ENCODE measurements around the gene ZFP2. TPM values are rescaled to one million over a fixed set of nuclear protein-coding genes. Genes with fewer than 3 reads are reported as not detected.

Gene ZFP2
- total RNA-seq, 1 experiment from 2014 or later = not detected

- Histone ChIP-seq H3K36me3 (ENCODE audit: low read depth) (peaks cover 27% of the 10 kb centered on the region), H4K20me1 (ENCODE audit: insufficient read depth) (no peaks in the 10 kb centered on the region), H3K4me1 (replicated peaks; ENCODE audit: insufficient read depth) (peaks cover 9% of the 10 kb centered on the region; the same call in 1 of the 2 replicates), H3K4me2 (no peak overlapping the region), H3F3A (ENCODE audit: insufficient read depth, low read depth) (no peaks in the 10 kb centered on the region), H3K4me3 (no peak overlapping the region), H3K9me2 (ENCODE audit: insufficient read depth) (no peaks in the 10 kb centered on the region), H3K27ac (no peak overlapping the region), H2AFZ (no peak overlapping the region), H3K27me3 (ENCODE audit: insufficient read depth, low read depth) (no peaks in the 10 kb centered on the region), H3K9me3 (ENCODE audit: insufficient read depth, low read depth) (peaks cover 4% of the 10 kb centered on the region; the same call in 1 of the 2 replicates), H3K79me2 (ENCODE audit: low read depth) (peaks cover 10% of the 10 kb centered on the region; the same call in 1 of the 2 replicates)
- ChIA-PET POLR2A (ENCODE audit: unreplicated experiment) (no interaction called here), CTCF (no interaction called here)
- TF ChIP-seq CTCF (conservative IDR thresholded peaks at IDR 0.05) = no peak
- no peak for TF ChIP-seq EZH2 (IDR thresholded peaks at IDR 0.05; ENCODE audit: low read depth)
- BruUV-seq (replicated peaks) = no TSS peak
- DNase-seq = no peak
- intact Hi-C loops (cut with micrococcal nuclease; ENCODE audit: unreplicated experiment) = no loop called here
These were observed 34.1 kb upstream of the ZFP2 start for GRCh38 chr5:178861627-178862026.

- ChIA-PET CTCF (no interaction called here), POLR2A (ENCODE audit: unreplicated experiment) (interaction anchor here (0.7 kb wide), 1 partner anchor 41 kb away, joined by 3 read pairs; no protein-coding TSS in a partner anchor)
- BruUV-seq (replicated peaks) = no TSS peak
- Histone ChIP-seq H3K9me3 (ENCODE audit: insufficient read depth, low read depth) (peaks cover 3% of the 10 kb centered on the region; the same call in 1 of the 2 replicates), H3K27ac (no peak overlapping the region), H3K4me1 (replicated peaks; ENCODE audit: insufficient read depth) (no peaks in the 10 kb centered on the region), H3K4me3 (no peak overlapping the region), H3K27me3 (ENCODE audit: insufficient read depth, low read depth) (no peaks in the 10 kb centered on the region), H3K79me2 (ENCODE audit: low read depth) (0 out of 2 replicates have a peak, but pooled peaks cover 2% of the 10 kb centered on the region), H3K4me2 (no peak overlapping the region), H2AFZ (no peak overlapping the region), H3K36me3 (ENCODE audit: low read depth) (peaks cover 44% of the 10 kb centered on the region), H3K9me2 (ENCODE audit: insufficient read depth) (no peaks in the 10 kb centered on the region), H4K20me1 (ENCODE audit: insufficient read depth) (no peaks in the 10 kb centered on the region), H3F3A (ENCODE audit: insufficient read depth, low read depth) (no peaks in the 10 kb centered on the region)
- no peak for DNase-seq
- no peak for TF ChIP-seq EZH2 (IDR thresholded peaks at IDR 0.05; ENCODE audit: low read depth)
- intact Hi-C loops (cut with micrococcal nuclease; ENCODE audit: unreplicated experiment) = no loop called here
These were observed 28.8 kb upstream of the ZFP2 start for GRCh38 chr5:178866946-178867345.

GRCh38 chr5:178869577-178869976, 26.1 kb upstream of the ZFP2 start:
- Histone ChIP-seq H3K27ac (no peak overlapping the region), H3K4me2 (no peak overlapping the region), H3K4me3 (no peak overlapping the region), H3K9me3 (ENCODE audit: insufficient read depth, low read depth) (peaks cover 29% of the 10 kb centered on the region), H3F3A (ENCODE audit: insufficient read depth, low read depth) (no peaks in the 10 kb centered on the region), H4K20me1 (ENCODE audit: insufficient read depth) (no peaks in the 10 kb centered on the region), H2AFZ (no peak overlapping the region), H3K4me1 (replicated peaks; ENCODE audit: insufficient read depth) (no peaks in the 10 kb centered on the region), H3K36me3 (ENCODE audit: low read depth) (peaks cover 63% of the 10 kb centered on the region), H3K27me3 (ENCODE audit: insufficient read depth, low read depth) (no peaks in the 10 kb centered on the region), H3K79me2 (ENCODE audit: low read depth) (no peaks in the 10 kb centered on the region), H3K9me2 (ENCODE audit: insufficient read depth) (no peaks in the 10 kb centered on the region)
- ChIA-PET POLR2A (ENCODE audit: unreplicated experiment) (no interaction called here), CTCF (no interaction called here)
- intact Hi-C loops (cut with micrococcal nuclease; ENCODE audit: unreplicated experiment) = no loop called here
- no TSS peak for BruUV-seq (replicated peaks)
- no peak for DNase-seq
- no peak for TF ChIP-seq CTCF (conservative IDR thresholded peaks at IDR 0.05)
- TF ChIP-seq EZH2 (IDR thresholded peaks at IDR 0.05; ENCODE audit: low read depth) = no peak

DNA sequence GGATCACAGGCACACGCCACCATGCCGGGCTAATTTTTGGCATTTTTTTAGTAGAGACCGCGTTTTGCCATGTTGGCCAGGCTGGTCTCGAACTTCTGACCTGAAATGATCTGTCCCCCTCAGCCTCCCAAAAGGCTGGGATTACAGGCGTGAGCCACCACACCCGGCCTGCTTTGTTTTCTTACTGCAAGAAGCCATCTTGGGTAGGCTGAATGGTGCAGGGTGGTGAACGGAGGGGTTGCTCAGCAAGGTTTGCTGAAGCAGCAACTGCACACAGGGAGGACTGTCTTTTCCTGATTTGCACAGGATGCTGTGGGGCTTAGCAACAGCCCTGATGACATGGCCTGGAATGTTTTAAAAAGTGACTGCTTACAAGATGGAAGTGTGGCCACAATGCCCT, 25.3 kb upstream of the ZFP2 start:
- H3K9me2 ChIP-seq (ENCODE audit: insufficient read depth) = no peaks in the 10 kb centered on the region
- peaks cover 65% of the 10 kb centered on the region for H3K36me3 ChIP-seq (ENCODE audit: low read depth)
- ChIA-PET CTCF (no interaction called here), POLR2A (ENCODE audit: unreplicated experiment) (no interaction called here)
- no peak overlapping the region for H3K4me3 ChIP-seq
- no peak for DNase-seq
- no peaks in the 10 kb centered on the region for H3K4me1 ChIP-seq (replicated peaks; ENCODE audit: insufficient read depth)
- no peak overlapping the region for H3K27ac ChIP-seq
- H3K4me2 ChIP-seq = no peak overlapping the region
- TF ChIP-seq CTCF (conservative IDR thresholded peaks at IDR 0.05) (no peak), EZH2 (IDR thresholded peaks at IDR 0.05; ENCODE audit: low read depth) (no peak)
- no peaks in the 10 kb centered on the region for H3F3A ChIP-seq (ENCODE audit: insufficient read depth, low read depth)
- peaks cover 29% of the 10 kb centered on the region for H3K9me3 ChIP-seq (ENCODE audit: insufficient read depth, low read depth)
- no peaks in the 10 kb centered on the region for H4K20me1 ChIP-seq (ENCODE audit: insufficient read depth)
- no TSS peak for BruUV-seq (replicated peaks)
- H2AFZ ChIP-seq = no peak overlapping the region
- intact Hi-C loops (cut with micrococcal nuclease; ENCODE audit: unreplicated experiment) = no loop called here
- H3K27me3 ChIP-seq (ENCODE audit: insufficient read depth, low read depth) = no peaks in the 10 kb centered on the region
- no peaks in the 10 kb centered on the region for H3K79me2 ChIP-seq (ENCODE audit: low read depth)

Measured in PC-9 (cell line).